ENCODE results near the gene LSM7. TPM values are rescaled to one million over a fixed set of nuclear protein-coding genes. Genes with fewer than 3 reads are reported as not detected.

The LSM7 gene
- total RNA-seq, 1 donor from 2014 or later: 76.2 TPM

GRCh38 chr19:2276429-2276986, 51.9 kb downstream of the LSM7 start:
- DNase-seq (ENCODE audit: low spot score): no peak
- Mint-ChIP-seq H3K4me1 (ENCODE audit: low read depth) (peaks cover 31% of the 10 kb centered on the region), H3K27ac (ENCODE audit: unreplicated experiment) (no peak overlapping the region)

GRCh38 chr19:2275588-2276428, 52.6 kb downstream of the LSM7 start:
- TF ChIP-seq CTCF (IDR thresholded peaks at IDR 0.05): no peak
- no peaks in the 10 kb centered on the region for H3K9me3 Mint-ChIP-seq (ENCODE audit: low read depth)
- no peak overlapping the region for H3K4me3 Mint-ChIP-seq (ENCODE audit: unreplicated experiment)

More at GRCh38 chr19:2276429-2276986, 51.9 kb downstream of the LSM7 start:
- TF ChIP-seq CTCF (IDR thresholded peaks at IDR 0.05): no peak
- Mint-ChIP-seq H3K4me3 (ENCODE audit: unreplicated experiment) (no peak overlapping the region), H3K27me3 (ENCODE audit: low read depth) (no peaks in the 10 kb centered on the region), H3K36me3 (ENCODE audit: low read depth) (peaks cover 12% of the 10 kb centered on the region), H3K9me3 (ENCODE audit: low read depth) (no peaks in the 10 kb centered on the region)

GRCh38 chr19:2274931-2275535, 53.4 kb downstream of the LSM7 start:
- Mint-ChIP-seq H3K4me1 (ENCODE audit: low read depth) (peaks cover 33% of the 10 kb centered on the region), H3K36me3 (ENCODE audit: low read depth) (peaks cover 14% of the 10 kb centered on the region), H3K4me3 (ENCODE audit: unreplicated experiment) (peak overlapping the region; percentile 36), H3K27ac (ENCODE audit: unreplicated experiment) (peak overlapping the region; percentile 70), H3K9me3 (ENCODE audit: low read depth) (no peaks in the 10 kb centered on the region), H3K27me3 (ENCODE audit: low read depth) (no peaks in the 10 kb centered on the region)
- no peak for DNase-seq (ENCODE audit: low spot score)
- TF ChIP-seq CTCF (IDR thresholded peaks at IDR 0.05): peak; percentile 78

More at GRCh38 chr19:2275588-2276428, 52.6 kb downstream of the LSM7 start:
- peaks cover 14% of the 10 kb centered on the region for H3K36me3 Mint-ChIP-seq (ENCODE audit: low read depth)
- no peaks in the 10 kb centered on the region for H3K27me3 Mint-ChIP-seq (ENCODE audit: low read depth)
- H3K4me1 Mint-ChIP-seq (ENCODE audit: low read depth): peaks cover 33% of the 10 kb centered on the region
- no peak overlapping the region for H3K27ac Mint-ChIP-seq (ENCODE audit: unreplicated experiment)
- DNase-seq (ENCODE audit: low spot score): no peak

- peak overlapping the region; percentile 65 for H3K4me3 Mint-ChIP-seq (ENCODE audit: unreplicated experiment)
- no peak for TF ChIP-seq CTCF (IDR thresholded peaks at IDR 0.05)
- H3K27ac Mint-ChIP-seq (ENCODE audit: unreplicated experiment): peak overlapping the region; percentile 70
- no peaks in the 10 kb centered on the region for H3K27me3 Mint-ChIP-seq (ENCODE audit: low read depth)
- H3K9me3 Mint-ChIP-seq (ENCODE audit: low read depth): no peaks in the 10 kb centered on the region
- peaks cover 33% of the 10 kb centered on the region for H3K4me1 Mint-ChIP-seq (ENCODE audit: low read depth)
- peaks cover 14% of the 10 kb centered on the region for H3K36me3 Mint-ChIP-seq (ENCODE audit: low read depth)
- no peak for DNase-seq (ENCODE audit: low spot score)
Observed at GRCh38 chr19:2274185-2274711, 54.1 kb downstream of the LSM7 start.

Data from chondrocyte (in vitro differentiated cells).